HEK293T (cell line): ENCODE data around the gene GRID1.

Experiments
- CTCF ChIA-PET: fragments of 350-600 bp; formaldehyde crosslinking; extraction: SDS; loops from one replicate; lab custom pipeline; 2021; ENCODE audit warnings: antibody characterized with exemption, inconsistent platforms; lab: Yijun Ruan, JAX
- POLR2A ChIA-PET: fragments of 350-600 bp; formaldehyde crosslinking; extraction: SDS; loops from one replicate; lab custom pipeline; 2020; ENCODE audit warnings: antibody characterized with exemption, inconsistent platforms; lab: Yijun Ruan, JAX
- DNase-seq: peaks from one replicate; pipeline ENCODE4 v3.0.0; 2012; ENCODE audit warnings: mixed read lengths; ENCODE audit errors: extremely low spot score
- ARNT ChIP-seq: fragments of 450-650 bp; IDR thresholded peaks from 2 replicates; pipeline ENCODE4 v1.6.1; 2017; ENCODE audit warnings: mild to moderate bottlenecking
- BHLHE40 ChIP-seq: fragments of 450-650 bp; IDR thresholded peaks from 2 replicates; pipeline ENCODE4 v1.6.1; 2016; ENCODE audit warnings: mild to moderate bottlenecking, moderate library complexity, borderline replicate concordance
- CTBP1 ChIP-seq: fragments of 450-650 bp; IDR thresholded peaks from 2 replicates; pipeline ENCODE4 v1.6.1; 2016; ENCODE audit warnings: borderline replicate concordance
- ELF4 ChIP-seq: fragments of 450-650 bp; IDR thresholded peaks from 2 replicates; pipeline ENCODE4 v1.6.1; 2017; ENCODE audit warnings: antibody characterized with exemption
- FOXA1 ChIP-seq: fragments of 450-650 bp; IDR thresholded peaks from 2 replicates; pipeline ENCODE4 v1.6.1; 2016; ENCODE audit warnings: mild to moderate bottlenecking
- FOXK2 ChIP-seq: fragments of 450-650 bp; IDR thresholded peaks from 2 replicates; pipeline ENCODE4 v1.6.1; 2016; ENCODE audit warnings: mild to moderate bottlenecking
- FOXM1 ChIP-seq: fragments of 450-650 bp; IDR thresholded peaks from 2 replicates; pipeline ENCODE4 v1.6.1; 2017; ENCODE audit warnings: mild to moderate bottlenecking, borderline replicate concordance
- HDGF ChIP-seq: fragments of 450-650 bp; IDR thresholded peaks from 2 replicates; pipeline ENCODE4 v1.6.1; 2017; ENCODE audit warnings: antibody characterized with exemption, borderline replicate concordance
- L3MBTL2 ChIP-seq: fragments of 450-650 bp; conservative IDR thresholded peaks from 2 replicates; pipeline ENCODE4 v1.6.1; 2016; ENCODE audit warnings: mild to moderate bottlenecking
- LEF1 ChIP-seq: fragments of 450-650 bp; IDR thresholded peaks from 2 replicates; pipeline ENCODE4 v1.6.1; 2017; ENCODE audit warnings: mild to moderate bottlenecking, borderline replicate concordance
- NFRKB ChIP-seq: fragments of 450-650 bp; IDR thresholded peaks from 2 replicates; pipeline ENCODE4 v1.6.1; 2016; ENCODE audit warnings: mild to moderate bottlenecking, moderate library complexity
- SP1 ChIP-seq: fragments of 450-650 bp; IDR thresholded peaks from 2 replicates; pipeline ENCODE4 v1.6.1; 2017
- SUZ12 ChIP-seq: fragments of 450-650 bp; IDR thresholded peaks from 2 replicates; pipeline ENCODE4 v1.6.1; 2016; ENCODE audit warnings: mild to moderate bottlenecking
- TARDBP ChIP-seq: fragments of 450-650 bp; IDR thresholded peaks from 2 replicates; pipeline ENCODE4 v1.6.1; 2016
- ZNF384 ChIP-seq: fragments of 450-650 bp; IDR thresholded peaks from 2 replicates; pipeline ENCODE4 v1.6.1; 2016
- TF ChIP-seq, protein P1 (sequence below): fragments of 450-650 bp; IDR thresholded peaks from 2 replicates; pipeline ENCODE4 v1.6.1; 2016

The GRID1 gene

DNA sequence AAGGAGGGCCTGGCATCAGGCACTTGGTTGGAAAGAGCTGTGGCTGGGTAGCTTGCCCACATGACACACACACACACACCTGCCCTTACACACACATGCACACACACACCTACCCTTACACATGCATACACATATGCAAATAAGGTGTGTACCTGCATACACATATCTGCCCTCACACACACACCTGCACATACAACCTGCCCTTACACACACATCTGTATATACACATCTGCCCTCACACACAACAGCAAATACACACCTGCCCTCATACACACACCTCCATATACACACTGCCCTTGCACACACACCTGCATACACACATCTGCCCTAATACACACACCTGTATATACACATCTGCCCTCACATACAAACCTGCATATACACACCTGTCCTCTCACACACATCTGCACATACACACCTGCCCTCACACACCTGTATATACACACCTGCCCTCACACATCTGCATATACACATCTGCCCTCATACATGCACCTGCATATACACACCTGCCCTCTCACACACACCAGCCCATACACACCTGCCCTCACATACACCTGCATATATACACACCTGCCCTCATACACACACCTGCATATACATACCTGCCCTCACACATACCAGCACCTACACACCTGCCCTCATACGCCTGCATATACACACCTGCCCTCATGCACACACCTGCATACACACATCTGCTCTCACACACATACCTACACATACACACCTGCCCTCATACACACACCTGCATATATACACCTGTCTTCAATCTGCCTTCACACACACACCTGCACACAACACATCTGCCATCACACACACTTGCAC is 82.9 kb downstream of the GRID1 start:
- no peak for DNase-seq
- ChIA-PET POLR2A (no interaction called here), CTCF (no interaction called here)
- TF ChIP-seq CTBP1 (no peak), HDGF (no peak), ZNF384 (no peak), ELF4 (no peak), ARNT (no peak), SUZ12 (no peak), SP1 (no peak), FOXK2 (no peak), BHLHE40 (no peak), L3MBTL2 (no peak), TARDBP (no peak), NFRKB (no peak), FOXA1 (no peak), LEF1 (no peak), FOXM1 (no peak)
- TF ChIP-seq, protein P1, sequence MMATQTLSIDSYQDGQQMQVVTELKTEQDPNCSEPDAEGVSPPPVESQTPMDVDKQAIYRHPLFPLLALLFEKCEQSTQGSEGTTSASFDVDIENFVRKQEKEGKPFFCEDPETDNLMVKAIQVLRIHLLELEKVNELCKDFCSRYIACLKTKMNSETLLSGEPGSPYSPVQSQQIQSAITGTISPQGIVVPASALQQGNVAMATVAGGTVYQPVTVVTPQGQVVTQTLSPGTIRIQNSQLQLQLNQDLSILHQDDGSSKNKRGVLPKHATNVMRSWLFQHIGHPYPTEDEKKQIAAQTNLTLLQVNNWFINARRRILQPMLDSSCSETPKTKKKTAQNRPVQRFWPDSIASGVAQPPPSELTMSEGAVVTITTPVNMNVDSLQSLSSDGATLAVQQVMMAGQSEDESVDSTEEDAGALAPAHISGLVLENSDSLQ, result no peak

DNA sequence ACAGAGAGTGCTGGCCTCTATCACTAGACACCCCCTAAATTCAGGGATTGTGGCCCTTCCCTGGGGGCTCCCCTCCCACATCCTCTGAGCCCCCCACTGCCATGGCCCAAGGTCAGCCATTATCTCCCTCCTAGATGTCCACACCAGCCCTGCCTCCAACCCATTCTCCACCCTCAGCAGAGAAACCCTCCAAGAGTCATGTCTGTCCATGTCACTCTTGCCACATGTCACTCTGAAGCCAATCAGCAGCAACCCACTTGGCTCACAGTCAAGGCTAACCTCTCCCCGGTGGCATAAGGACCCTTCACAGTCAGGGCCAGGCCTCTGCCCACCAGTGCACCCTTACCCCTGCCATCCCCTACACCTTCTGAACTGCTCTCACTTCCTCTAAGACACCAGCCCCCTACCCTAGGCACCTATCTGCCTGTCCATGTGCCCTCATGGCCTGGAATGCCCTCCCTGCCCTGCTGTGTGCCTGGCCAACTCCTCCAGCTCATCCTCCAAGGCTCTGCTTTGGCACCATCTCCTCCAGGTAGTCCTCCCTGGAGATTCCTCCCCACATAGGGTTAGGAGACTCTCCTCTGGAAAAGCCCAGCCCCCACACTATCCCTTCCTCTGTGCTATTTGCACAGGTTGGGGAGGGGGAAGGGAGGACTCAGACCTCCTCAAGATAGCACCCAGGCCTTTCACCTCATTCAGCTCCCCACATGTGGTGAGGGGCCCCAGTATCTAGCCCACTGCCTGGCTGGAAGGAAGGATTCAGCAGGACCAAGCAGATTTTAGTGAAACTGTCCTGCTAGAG is 83.7 kb downstream of the GRID1 start:
- DNase-seq, result no peak
- ChIA-PET POLR2A (no interaction called here), CTCF (no interaction called here)
- TF ChIP-seq BHLHE40 (no peak), LEF1 (no peak), HDGF (no peak), SP1 (no peak), NFRKB (no peak), CTBP1 (no peak), ARNT (no peak), SUZ12 (no peak), FOXA1 (no peak), L3MBTL2 (no peak)
- TF ChIP-seq, protein P1, result no peak

DNA sequence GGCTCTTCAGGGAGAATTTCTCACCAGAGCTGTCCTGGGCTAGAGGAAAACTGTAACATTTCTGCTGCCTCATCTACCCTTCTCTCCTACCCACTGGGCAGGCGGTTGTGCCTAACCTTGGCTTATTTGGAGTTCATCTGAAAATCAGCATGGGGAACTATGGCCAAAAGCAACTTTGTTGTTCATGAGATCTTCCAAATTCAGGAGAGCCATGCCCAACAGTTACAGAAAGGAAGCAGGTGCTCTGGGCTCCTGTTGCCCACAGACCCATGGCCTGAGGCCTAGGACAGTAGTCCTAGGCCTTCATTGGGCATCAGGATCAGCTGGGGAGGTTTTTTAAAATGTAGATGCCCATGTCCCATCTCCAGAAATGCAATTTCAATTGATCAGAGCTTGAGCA is 85.2 kb downstream of the GRID1 start:
- no peak for TF ChIP-seq HDGF
- TF ChIP-seq CTBP1, result no peak
- no peak for TF ChIP-seq FOXA1
- no peak for TF ChIP-seq SUZ12
- no peak for TF ChIP-seq L3MBTL2
- TF ChIP-seq LEF1, result no peak
- no peak for TF ChIP-seq ARNT
- no peak for TF ChIP-seq SP1
- TF ChIP-seq TARDBP, result no peak
- TF ChIP-seq ZNF384, result no peak
- no peak for TF ChIP-seq NFRKB
- no peak for TF ChIP-seq FOXM1
- TF ChIP-seq ELF4, result no peak
- TF ChIP-seq, protein P1, result no peak
- no peak for DNase-seq
- ChIA-PET CTCF (no interaction called here), POLR2A (no interaction called here)

DNA sequence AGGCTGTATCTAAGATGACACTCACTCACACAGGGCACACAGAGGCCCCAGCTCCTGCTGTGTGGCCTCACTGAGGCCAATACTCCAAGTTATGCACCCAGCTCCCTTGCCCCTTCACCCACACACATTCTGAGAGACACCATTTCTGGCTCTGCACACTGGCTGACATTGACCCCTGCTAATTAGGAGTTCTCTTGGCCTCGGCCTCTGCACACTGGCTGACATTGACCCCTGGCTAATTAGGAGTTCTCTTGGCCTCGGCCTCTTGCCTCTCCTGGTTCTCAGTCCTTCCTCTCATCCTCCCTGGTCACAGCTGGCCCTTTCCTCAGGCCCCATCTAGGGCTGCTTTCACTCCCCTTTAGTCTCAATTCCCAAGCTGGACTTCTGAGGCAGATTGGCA is 97.3 kb downstream of the GRID1 start:
- no peak for TF ChIP-seq HDGF
- TF ChIP-seq ZNF384, result no peak
- TF ChIP-seq FOXK2, result no peak
- TF ChIP-seq ELF4, result no peak
- TF ChIP-seq SUZ12, result no peak
- no peak for TF ChIP-seq CTBP1
- TF ChIP-seq LEF1, result no peak
- no peak for TF ChIP-seq NFRKB
- TF ChIP-seq L3MBTL2, result no peak
- no peak for TF ChIP-seq TARDBP
- no peak for TF ChIP-seq FOXA1
- no peak for TF ChIP-seq BHLHE40
- no peak for TF ChIP-seq SP1
- TF ChIP-seq, protein P1, result no peak
- no peak for TF ChIP-seq FOXM1
- no peak for TF ChIP-seq ARNT
- no peak for DNase-seq
- ChIA-PET POLR2A (no interaction called here), CTCF (no interaction called here)
